Epithelial cell of proximal tubule (primary cell): ENCODE data around the gene VWA7. TPM values are rescaled to one million over a fixed set of nuclear protein-coding genes. Genes with fewer than 3 reads are reported as not detected.
"Not testable (repeated sequence)": the region's sequence is repeated elsewhere in the genome, so short reads cannot be mapped to it uniquely, and the experiment has no call there.

Experiments
- DNase-seq: peaks from one replicate; pipeline ENCODE4 v3.0.0-alpha.2; 2011; ENCODE audit warnings: low read depth
- H3K4me3 ChIP-seq: 2 replicates; pipeline ENCODE4 v1.5.1; 2011; ENCODE audit warnings: low read depth, mild to moderate bottlenecking, low read length
- total RNA-seq: library from RNA; depleted of rRNA; stranded (reverse); fragments of >200 nt; gene quantifications from 2 replicates; pipeline ENCODE4 v1.2.3, GENCODE V29; 2015
- TF ChIP-seq, protein P1 (sequence below): conservative IDR thresholded peaks from 2 replicates; pipeline ENCODE4 v1.5.1; 2012; ENCODE audit warnings: low read depth, mild to moderate bottlenecking, low read length

The VWA7 gene, protein sequence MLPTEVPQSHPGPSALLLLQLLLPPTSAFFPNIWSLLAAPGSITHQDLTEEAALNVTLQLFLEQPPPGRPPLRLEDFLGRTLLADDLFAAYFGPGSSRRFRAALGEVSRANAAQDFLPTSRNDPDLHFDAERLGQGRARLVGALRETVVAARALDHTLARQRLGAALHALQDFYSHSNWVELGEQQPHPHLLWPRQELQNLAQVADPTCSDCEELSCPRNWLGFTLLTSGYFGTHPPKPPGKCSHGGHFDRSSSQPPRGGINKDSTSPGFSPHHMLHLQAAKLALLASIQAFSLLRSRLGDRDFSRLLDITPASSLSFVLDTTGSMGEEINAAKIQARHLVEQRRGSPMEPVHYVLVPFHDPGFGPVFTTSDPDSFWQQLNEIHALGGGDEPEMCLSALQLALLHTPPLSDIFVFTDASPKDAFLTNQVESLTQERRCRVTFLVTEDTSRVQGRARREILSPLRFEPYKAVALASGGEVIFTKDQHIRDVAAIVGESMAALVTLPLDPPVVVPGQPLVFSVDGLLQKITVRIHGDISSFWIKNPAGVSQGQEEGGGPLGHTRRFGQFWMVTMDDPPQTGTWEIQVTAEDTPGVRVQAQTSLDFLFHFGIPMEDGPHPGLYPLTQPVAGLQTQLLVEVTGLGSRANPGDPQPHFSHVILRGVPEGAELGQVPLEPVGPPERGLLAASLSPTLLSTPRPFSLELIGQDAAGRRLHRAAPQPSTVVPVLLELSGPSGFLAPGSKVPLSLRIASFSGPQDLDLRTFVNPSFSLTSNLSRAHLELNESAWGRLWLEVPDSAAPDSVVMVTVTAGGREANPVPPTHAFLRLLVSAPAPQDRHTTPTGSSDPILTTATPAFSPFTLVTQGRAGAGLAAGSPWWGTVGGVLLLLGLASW
- total RNA-seq = 0.65 and 2.2 TPM in 2 replicates

DNA sequence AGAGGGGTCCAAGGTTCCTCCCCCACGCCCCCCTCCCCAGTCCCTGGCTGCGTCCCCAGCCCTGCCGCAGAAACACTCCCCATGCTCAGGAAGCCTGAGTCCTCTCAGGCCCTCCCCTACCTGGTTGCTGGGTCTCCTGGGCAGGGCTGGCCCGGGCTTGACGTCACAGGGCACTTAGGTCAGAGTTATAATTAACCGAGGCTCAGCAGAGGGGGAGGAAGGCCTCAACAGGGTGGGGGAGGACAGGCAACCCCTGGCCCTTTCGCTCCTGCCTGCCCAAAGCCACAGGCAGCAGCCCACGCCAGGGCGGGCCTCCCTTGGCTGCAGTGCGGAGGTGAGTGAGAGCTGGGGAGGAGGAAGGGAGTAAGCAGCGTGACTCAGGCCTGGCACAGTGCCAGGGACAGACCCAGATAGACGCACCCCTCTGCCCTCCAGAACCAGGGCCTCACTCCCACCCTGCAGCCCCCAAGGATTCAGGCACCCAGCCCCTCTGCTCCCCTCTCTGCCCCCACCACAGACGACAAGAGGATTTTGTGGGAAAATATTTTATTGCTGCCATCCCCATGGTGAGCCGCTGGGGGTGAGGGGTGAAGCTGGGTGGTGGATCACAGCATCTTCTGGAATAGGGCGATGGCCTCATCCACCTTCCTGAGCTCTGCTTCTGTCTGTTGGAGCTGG is at the start of gene VWA7:
Gene VWA7, minus strand, starts transcription at position 340 of the 678 bp plus-strand sequence. CDS start 549 bp downstream, outside the sequence.
- H3K4me3 ChIP-seq = peak within 1 kb of the TSS; percentile 36
- peak; percentile 51 for DNase-seq
- TF ChIP-seq, protein P1, sequence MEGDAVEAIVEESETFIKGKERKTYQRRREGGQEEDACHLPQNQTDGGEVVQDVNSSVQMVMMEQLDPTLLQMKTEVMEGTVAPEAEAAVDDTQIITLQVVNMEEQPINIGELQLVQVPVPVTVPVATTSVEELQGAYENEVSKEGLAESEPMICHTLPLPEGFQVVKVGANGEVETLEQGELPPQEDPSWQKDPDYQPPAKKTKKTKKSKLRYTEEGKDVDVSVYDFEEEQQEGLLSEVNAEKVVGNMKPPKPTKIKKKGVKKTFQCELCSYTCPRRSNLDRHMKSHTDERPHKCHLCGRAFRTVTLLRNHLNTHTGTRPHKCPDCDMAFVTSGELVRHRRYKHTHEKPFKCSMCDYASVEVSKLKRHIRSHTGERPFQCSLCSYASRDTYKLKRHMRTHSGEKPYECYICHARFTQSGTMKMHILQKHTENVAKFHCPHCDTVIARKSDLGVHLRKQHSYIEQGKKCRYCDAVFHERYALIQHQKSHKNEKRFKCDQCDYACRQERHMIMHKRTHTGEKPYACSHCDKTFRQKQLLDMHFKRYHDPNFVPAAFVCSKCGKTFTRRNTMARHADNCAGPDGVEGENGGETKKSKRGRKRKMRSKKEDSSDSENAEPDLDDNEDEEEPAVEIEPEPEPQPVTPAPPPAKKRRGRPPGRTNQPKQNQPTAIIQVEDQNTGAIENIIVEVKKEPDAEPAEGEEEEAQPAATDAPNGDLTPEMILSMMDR = peak; percentile 7

DNA sequence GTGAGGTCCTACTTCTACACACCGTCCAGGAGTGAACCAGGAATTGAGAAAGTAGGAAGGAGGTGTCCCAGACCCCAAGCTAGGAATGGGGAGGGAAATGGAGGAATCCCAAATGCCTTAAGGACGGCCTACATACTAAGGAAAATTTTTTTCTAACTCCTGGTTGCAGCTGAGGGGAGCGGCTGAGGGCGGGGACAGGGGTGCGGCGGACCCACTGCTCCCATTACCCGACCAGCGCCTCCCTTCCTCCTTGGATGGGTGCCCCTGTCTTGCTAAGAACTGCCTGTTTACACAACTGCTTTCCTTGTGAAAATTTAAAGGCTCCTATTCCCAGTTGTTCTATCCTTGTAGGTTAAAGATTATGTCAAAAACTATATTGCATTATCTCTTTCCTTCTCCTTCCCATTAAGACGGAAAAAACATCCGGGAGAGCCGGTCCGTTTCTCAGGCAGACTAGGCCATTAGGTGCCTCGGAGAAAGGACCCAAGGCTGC is 49.7 kb upstream of the VWA7 start:
- peak overlapping the region; percentile 54 for H3K4me3 ChIP-seq
- no peak for DNase-seq
- TF ChIP-seq, protein P1 = no peak

DNA sequence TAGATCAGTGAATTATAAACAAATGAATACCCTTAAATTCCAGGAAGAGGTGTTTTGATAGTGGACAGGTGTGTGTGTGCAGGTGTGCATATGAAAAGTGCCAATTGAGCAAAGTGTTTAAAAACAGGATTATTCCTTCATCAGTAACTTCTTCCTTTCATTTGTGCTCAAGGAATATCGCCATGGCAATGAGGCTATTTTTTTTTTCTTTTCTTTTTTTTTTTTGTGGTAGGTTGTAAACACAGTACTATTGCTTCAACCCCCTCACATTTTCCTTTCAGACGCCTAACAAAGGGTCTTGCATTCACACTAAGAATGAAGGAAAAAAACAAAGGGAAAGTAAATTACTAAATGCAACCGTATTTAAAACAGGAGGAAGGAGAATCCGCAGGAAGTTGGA is 48.4 kb upstream of the VWA7 start:
- DNase-seq = no peak
- no peak overlapping the region for H3K4me3 ChIP-seq
- TF ChIP-seq, protein P1 = no peak

DNA sequence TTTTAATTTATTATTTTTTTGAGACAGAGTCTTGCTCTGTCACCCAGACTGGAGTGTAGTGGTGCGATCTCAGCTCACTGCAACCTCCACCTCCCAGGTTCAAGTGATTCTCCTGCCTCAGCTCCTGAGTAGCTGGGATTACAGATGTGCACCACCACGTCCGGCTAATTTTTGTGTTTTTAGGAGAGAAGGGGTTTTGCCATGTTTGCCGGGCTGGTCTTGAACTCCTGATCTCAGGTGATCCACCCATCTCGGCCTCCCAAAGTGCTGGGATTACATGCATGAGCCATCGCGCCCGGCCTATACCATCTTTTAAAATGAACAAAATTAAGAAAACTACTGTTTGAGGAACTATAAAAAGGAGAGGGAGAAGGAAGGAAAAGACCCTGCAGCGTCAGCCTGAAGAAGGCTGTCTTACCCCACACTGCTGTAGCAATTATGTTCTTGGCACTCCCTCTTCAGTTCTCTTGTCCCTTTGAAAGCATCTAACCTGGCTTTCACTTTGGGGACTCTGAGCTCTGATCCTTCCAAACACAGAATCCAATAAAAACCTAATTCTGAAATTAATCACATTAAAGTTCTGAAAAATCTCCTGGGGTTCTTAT is 46.6 kb upstream of the VWA7 start:
- H3K4me3 ChIP-seq, DNase-seq: not testable (repeated sequence)

DNA sequence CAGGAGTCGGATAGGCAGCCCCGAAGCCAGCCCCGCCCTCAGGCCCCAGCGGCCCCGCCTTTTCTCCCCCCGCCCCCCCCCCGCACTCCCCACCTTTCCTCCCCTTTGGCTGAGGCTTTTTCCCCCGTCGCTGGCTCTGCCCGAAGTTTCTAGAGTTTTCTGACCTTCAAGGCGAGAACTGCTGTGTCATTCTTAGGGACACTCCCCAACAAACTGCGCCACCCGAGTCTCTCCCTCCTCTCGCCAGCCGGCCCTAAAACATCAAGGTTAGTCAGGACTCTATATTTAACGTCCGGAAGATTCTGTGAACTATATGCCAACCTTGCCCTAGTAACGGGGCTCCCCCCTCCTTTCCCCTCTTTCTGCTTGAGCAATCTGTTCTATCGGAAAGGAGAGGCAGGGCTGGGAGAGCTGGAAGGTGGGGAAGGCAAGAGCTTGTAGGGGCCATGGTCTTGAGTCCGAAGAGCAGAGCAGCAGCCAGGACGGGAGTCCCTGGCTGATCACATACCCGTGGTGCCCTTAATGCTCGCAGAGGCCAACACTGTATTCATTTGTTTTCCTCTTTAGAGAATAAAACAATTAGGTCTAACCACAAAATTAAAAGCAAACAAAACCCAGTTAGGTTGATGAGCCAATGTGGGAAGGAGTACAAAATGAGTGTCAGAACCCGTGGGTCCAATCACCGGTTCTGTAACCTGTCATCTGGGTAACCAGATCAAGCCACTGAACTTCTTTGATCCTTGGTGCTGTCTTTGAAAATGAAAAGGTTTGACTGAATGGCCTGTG is 45.1 kb upstream of the VWA7 start:
- peak overlapping the region; percentile 68 for H3K4me3 ChIP-seq
- no peak for DNase-seq
- TF ChIP-seq, protein P1 = no peak

DNA sequence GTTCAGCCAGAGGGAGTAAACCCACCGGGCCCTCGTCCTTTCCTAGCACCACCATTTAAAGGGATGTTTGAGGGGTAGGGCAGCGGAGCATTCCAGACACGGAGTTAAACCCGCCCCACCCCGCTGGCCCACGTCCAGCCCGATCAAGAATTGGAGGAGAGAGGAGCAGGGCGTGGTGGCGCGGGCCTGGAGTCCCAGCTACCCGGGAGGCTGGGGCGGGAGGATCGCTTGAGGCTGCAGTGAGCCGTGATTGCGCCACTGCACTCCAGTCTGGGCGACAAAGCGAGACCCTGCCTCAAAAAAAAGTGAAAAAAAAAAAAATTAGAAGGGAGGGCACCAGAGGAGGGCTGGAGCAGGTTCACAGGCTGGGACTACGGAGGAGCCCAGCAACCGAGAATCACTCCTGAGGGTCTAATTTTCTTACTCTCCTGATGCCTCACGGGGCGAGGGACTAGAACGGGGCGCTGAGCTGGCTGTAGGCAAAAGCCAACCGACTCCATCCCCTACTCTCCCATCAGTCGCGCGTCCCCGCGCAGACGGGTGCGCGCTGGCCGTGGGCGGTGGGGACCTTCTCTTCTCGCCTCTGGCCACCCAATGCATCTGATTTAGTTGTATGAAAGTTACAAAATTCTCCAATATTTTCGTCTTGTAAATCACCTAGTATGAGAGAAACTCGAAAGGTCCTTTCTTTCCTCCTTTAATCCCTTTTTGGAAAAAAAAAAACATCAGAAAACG is 44.3 kb upstream of the VWA7 start:
- TF ChIP-seq, protein P1 = no peak
- peak overlapping the region; percentile 68 for H3K4me3 ChIP-seq
- no peak for DNase-seq

DNA sequence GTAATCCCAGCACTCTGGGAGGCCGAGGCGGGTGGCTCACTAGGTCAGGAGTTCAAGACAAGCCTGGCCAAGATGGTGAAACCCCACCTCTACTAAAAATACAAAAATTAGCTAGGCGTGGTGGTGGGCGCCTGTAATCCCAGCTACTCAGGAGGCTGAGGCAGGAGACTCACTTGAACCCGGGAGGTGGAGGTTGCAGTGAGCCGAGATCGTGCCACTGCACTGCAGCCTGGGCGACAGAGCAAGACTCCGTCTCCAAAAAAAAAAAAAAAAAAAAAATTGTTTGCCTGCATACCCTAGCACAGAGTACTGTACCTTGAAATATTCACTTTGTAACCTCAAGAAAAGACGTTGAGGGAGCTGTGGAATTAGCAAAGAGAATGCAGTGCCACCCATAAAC is 43.3 kb upstream of the VWA7 start:
- H3K4me3 ChIP-seq, DNase-seq: not testable (repeated sequence)
